AG04449 (cell line): Measurements from ENCODE around the gene AURKB.
A peak's percentile ranks its signal among the peaks of the same experiment; 100 is the strongest.

Source experiments
- CTCF ChIA-PET: fragments of 350-600 bp; formaldehyde crosslinking; extraction: SDS; loops from one replicate; lab custom pipeline; 2021; ENCODE audit warnings: antibody characterized with exemption; lab: Yijun Ruan, JAX
- POLR2A ChIA-PET: fragments of 400-600, 350-600 bp; formaldehyde crosslinking; extraction: SDS; loops from one replicate; lab custom pipeline; 2020; ENCODE audit warnings: antibody characterized with exemption, inconsistent platforms; lab: Yijun Ruan, JAX
- DNase-seq: peaks from one replicate; pipeline ENCODE4 v3.0.0-alpha.2; 2010; ENCODE audit warnings: low read depth, low spot score
- H3K4me3 ChIP-seq: 2 replicates; pipeline ENCODE4 v1.5.1; 2011; ENCODE audit warnings: low read depth, mild to moderate bottlenecking, control low read depth, low read length
- TF ChIP-seq, protein P1 (sequence below): IDR thresholded peaks from one replicate; pipeline ENCODE4 v1.5.1; 2011; ENCODE audit warnings: mild to moderate bottlenecking, moderate library complexity, low read length, control low read depth, inconsistent platforms; ENCODE audit not compliant: insufficient read depth; ENCODE audit errors: missing control alignments

Gene AURKB

GRCh38 chr17:8209907-8210760 is at the start of gene AURKB:
AURKB (minus strand) TSS chr17:8210575; CDS start chr17:8210224, 351 bp downstream.
- DNase-seq, result peak; percentile 72
- POLR2A ChIA-PET, result interaction anchor here (0.7 to 1.5 kb wide), 7 partner anchors 13 to 78 kb away, joined by 3 to 9 read pairs (median 3); partner anchors contain the start of gene BORCS6
- TF ChIP-seq, protein P1, sequence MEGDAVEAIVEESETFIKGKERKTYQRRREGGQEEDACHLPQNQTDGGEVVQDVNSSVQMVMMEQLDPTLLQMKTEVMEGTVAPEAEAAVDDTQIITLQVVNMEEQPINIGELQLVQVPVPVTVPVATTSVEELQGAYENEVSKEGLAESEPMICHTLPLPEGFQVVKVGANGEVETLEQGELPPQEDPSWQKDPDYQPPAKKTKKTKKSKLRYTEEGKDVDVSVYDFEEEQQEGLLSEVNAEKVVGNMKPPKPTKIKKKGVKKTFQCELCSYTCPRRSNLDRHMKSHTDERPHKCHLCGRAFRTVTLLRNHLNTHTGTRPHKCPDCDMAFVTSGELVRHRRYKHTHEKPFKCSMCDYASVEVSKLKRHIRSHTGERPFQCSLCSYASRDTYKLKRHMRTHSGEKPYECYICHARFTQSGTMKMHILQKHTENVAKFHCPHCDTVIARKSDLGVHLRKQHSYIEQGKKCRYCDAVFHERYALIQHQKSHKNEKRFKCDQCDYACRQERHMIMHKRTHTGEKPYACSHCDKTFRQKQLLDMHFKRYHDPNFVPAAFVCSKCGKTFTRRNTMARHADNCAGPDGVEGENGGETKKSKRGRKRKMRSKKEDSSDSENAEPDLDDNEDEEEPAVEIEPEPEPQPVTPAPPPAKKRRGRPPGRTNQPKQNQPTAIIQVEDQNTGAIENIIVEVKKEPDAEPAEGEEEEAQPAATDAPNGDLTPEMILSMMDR, result no peak
- peak within 1 kb of the TSS; percentile 89 for H3K4me3 ChIP-seq
- CTCF ChIA-PET, result interaction anchor here (0.6 to 2.0 kb wide), 7 partner anchors 9 to 691 kb away, joined by 3 to 8 read pairs (median 4); no protein-coding TSS in a partner anchor

DNA sequence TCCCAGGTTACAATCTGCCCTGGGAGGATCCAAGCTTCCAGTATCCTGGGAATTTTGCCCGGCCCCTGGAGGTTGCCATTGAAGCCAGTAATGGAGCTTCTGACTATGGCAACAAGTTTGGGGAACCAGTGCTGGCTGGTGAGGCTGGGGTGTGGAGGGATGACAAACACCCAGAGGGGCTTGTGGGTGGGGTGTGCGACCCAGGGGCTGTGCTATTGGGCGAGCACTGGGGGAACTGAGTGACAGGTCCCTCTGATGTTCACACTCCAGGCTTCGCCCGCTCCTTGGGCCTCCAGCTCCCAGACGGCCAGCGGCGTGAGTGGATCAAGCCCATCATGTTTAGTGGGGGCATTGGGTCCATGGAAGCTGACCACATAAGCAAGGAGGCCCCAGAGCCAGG is 47.4 kb upstream of the AURKB start:
- no peak for DNase-seq
- CTCF ChIA-PET, result interaction anchor here (1.0 kb wide), 1 partner anchor 197 kb away, joined by 3 read pairs; no protein-coding TSS in a partner anchor
- POLR2A ChIA-PET, result no interaction called here
- TF ChIP-seq, protein P1, result no peak
- H3K4me3 ChIP-seq, result no peak overlapping the region

GRCh38 chr17:8256691-8257090 is 46.3 kb upstream of the AURKB start:
- ChIA-PET POLR2A (no interaction called here), CTCF (no interaction called here)
- no peak overlapping the region for H3K4me3 ChIP-seq
- no peak for DNase-seq
- TF ChIP-seq, protein P1, result no peak

- TF ChIP-seq, protein P1, result no peak
- no peak for DNase-seq
- POLR2A ChIA-PET, result no interaction called here
- CTCF ChIA-PET, result no interaction called here
- no peak overlapping the region for H3K4me3 ChIP-seq
Observed at GRCh38 chr17:8256291-8256690, 45.9 kb upstream of the AURKB start.

- H3K4me3 ChIP-seq, result no peak overlapping the region
- DNase-seq, result no peak
- TF ChIP-seq, protein P1, result no peak
- POLR2A ChIA-PET, result no interaction called here
- CTCF ChIA-PET, result no interaction called here
Observed at GRCh38 chr17:8255499-8255898, 45.1 kb upstream of the AURKB start.

DNA sequence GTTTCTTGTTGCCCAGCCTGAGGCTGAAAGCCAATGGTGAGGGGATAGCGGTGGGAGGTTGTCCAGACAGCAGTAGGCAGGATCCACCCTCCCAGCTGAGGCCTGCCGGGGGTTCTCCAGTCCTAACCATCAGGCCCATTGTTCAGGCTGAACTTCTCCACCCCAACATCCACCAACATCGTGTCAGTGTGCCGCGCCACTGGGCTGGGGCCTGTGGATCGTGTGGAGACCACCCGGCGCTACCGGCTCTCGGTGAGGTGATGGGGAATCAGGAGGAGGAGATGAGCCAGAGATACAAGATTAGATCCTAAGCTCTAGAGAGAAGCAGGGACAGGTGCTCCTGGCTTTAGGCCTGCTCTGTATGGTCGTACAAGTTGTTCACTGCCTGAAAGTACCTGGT is 44.5 kb upstream of the AURKB start:
- TF ChIP-seq, protein P1, result no peak
- DNase-seq, result no peak
- CTCF ChIA-PET, result no interaction called here
- POLR2A ChIA-PET, result no interaction called here
- H3K4me3 ChIP-seq, result no peak overlapping the region
